ENCODE results near the gene ARL10.

The ARL10 gene

GRCh38 chr5:176352116-176352878 is 13.0 kb upstream of the ARL10 start:
- DNase-seq (no peak), ATAC-seq (replicated peaks) (no peak)
- H3K27ac Mint-ChIP-seq: peak overlapping the region; percentile 62 to 69
- H3K4me3 Mint-ChIP-seq: no peak overlapping the region
- no peaks in the 10 kb centered on the region for H3K27me3 Mint-ChIP-seq
- H3K9me3 Mint-ChIP-seq: no peaks in the 10 kb centered on the region
- peaks cover 19 to 46% of the 10 kb centered on the region in 2 donors for H3K4me1 Mint-ChIP-seq (ENCODE audit: low read depth in 2 of 2)
- H3K36me3 Mint-ChIP-seq (ENCODE audit: insufficient read depth): peaks cover 84% of the 10 kb centered on the region

- Mint-ChIP-seq H3K4me1 (ENCODE audit: low read depth in 2 of 2) (peaks cover 23 to 54% of the 10 kb centered on the region in 2 donors), H3K27ac (peak overlapping the region in 1 of 2 donors; percentile 62)
- ATAC-seq (replicated peaks): no peak
These were observed 11.8 kb upstream of the ARL10 start for GRCh38 chr5:176353533-176353932.

GRCh38 chr5:176355400-176356178 is 9.7 kb upstream of the ARL10 start:
- H3K4me3 Mint-ChIP-seq: no peak overlapping the region
- H3K9me3 Mint-ChIP-seq: no peaks in the 10 kb centered on the region
- peaks cover 20 to 45% of the 10 kb centered on the region in 2 donors for H3K4me1 Mint-ChIP-seq (ENCODE audit: low read depth in 2 of 2)
- peaks cover 75% of the 10 kb centered on the region for H3K36me3 Mint-ChIP-seq (ENCODE audit: insufficient read depth)
- no peaks in the 10 kb centered on the region for H3K27me3 Mint-ChIP-seq
- no peak for ATAC-seq (replicated peaks)
- DNase-seq: no peak
- no peak overlapping the region for H3K27ac Mint-ChIP-seq

More at GRCh38 chr5:176353533-176353932, 11.8 kb upstream of the ARL10 start:
- DNase-seq: no peak
- peaks cover 84% of the 10 kb centered on the region for H3K36me3 Mint-ChIP-seq (ENCODE audit: insufficient read depth)
- H3K27me3 Mint-ChIP-seq: no peaks in the 10 kb centered on the region
- H3K9me3 Mint-ChIP-seq: no peaks in the 10 kb centered on the region
- H3K4me3 Mint-ChIP-seq: no peak overlapping the region

GRCh38 chr5:176356179-176356566 is 9.1 kb upstream of the ARL10 start:
- Mint-ChIP-seq H3K9me3 (no peaks in the 10 kb centered on the region), H3K36me3 (ENCODE audit: insufficient read depth) (peaks cover 73% of the 10 kb centered on the region), H3K4me3 (no peak overlapping the region), H3K4me1 (ENCODE audit: low read depth in 2 of 2) (peaks cover 21 to 45% of the 10 kb centered on the region in 2 donors), H3K27ac (no peak overlapping the region), H3K27me3 (no peaks in the 10 kb centered on the region)
- ATAC-seq (replicated peaks) (no peak), DNase-seq (no peak)

- Mint-ChIP-seq H3K4me1 (ENCODE audit: low read depth in 2 of 2) (peaks cover 24 to 32% of the 10 kb centered on the region in 2 donors), H3K4me3 (peak overlapping the region; percentile 50 to 52), H3K27me3 (no peaks in the 10 kb centered on the region), H3K27ac (peak overlapping the region in 1 of 2 donors; percentile 23), H3K9me3 (no peaks in the 10 kb centered on the region), H3K36me3 (ENCODE audit: insufficient read depth) (peaks cover 54% of the 10 kb centered on the region)
- no peak for ATAC-seq (replicated peaks)
- no peak for DNase-seq
These were observed 5.6 kb upstream of the ARL10 start for GRCh38 chr5:176359658-176360057.

GRCh38 chr5:176360894-176361436 is 4.3 kb upstream of the ARL10 start:
- H3K27me3 Mint-ChIP-seq: no peaks in the 10 kb centered on the region
- peak in 1 of 3 experiments; percentile 3 for DNase-seq
- H3K9me3 Mint-ChIP-seq: no peaks in the 10 kb centered on the region
- H3K27ac Mint-ChIP-seq: peak overlapping the region; percentile 85 to 94
- ATAC-seq (replicated peaks): no peak
- H3K36me3 Mint-ChIP-seq (ENCODE audit: insufficient read depth): peaks cover 41% of the 10 kb centered on the region
- H3K4me1 Mint-ChIP-seq (ENCODE audit: low read depth in 2 of 2): peaks cover 22 to 24% of the 10 kb centered on the region in 2 donors
- H3K4me3 Mint-ChIP-seq: peak overlapping the region; percentile 93 to 94

GRCh38 chr5:176361437-176362232 is 3.7 kb upstream of the ARL10 start, which contains the start of gene KIAA1191:
Gene KIAA1191 (minus strand): TSS chr5:176361764. CDS start chr5:176359508, 2,256 bp downstream.
- H3K9me3 Mint-ChIP-seq: no peaks in the 10 kb centered on the region

GRCh38 chr5:176362233-176362490 is 3.1 kb upstream of the ARL10 start:
- DNase-seq (no peak), ATAC-seq (replicated peaks) (no peak)
- peak overlapping the region; percentile 93 to 94 for H3K4me3 Mint-ChIP-seq
- H3K9me3 Mint-ChIP-seq: no peaks in the 10 kb centered on the region
- H3K27me3 Mint-ChIP-seq: no peaks in the 10 kb centered on the region
- H3K36me3 Mint-ChIP-seq (ENCODE audit: insufficient read depth): peaks cover 43% of the 10 kb centered on the region
- peaks cover 19 to 22% of the 10 kb centered on the region in 2 donors for H3K4me1 Mint-ChIP-seq (ENCODE audit: low read depth in 2 of 2)
- H3K27ac Mint-ChIP-seq: peak overlapping the region; percentile 85 to 94

More at GRCh38 chr5:176361437-176362232, 3.7 kb upstream of the ARL10 start, which contains the start of gene KIAA1191:
- peak; percentile 90 to 94 (median 92) for DNase-seq
- Mint-ChIP-seq H3K4me1 (ENCODE audit: low read depth in 2 of 2) (peaks cover 22% of the 10 kb centered on the region in 2 donors), H3K27me3 (no peaks in the 10 kb centered on the region), H3K36me3 (ENCODE audit: insufficient read depth) (peaks cover 46% of the 10 kb centered on the region), H3K4me3 (peak within 1 kb of the TSS; percentile 93 to 94), H3K27ac (peak within 1 kb of the TSS; percentile 85 to 94)
- peak; percentile 88 for ATAC-seq (replicated peaks)

GRCh38 chr5:176364765-176365350 is 429 bp upstream of the ARL10 start:
- no peak for DNase-seq
- no peak for ATAC-seq (replicated peaks)
- Mint-ChIP-seq H3K4me3 (peak overlapping the region; percentile 67 to 69), H3K27ac (peak overlapping the region in 1 of 2 donors; percentile 63), H3K27me3 (no peaks in the 10 kb centered on the region), H3K9me3 (no peaks in the 10 kb centered on the region), H3K36me3 (ENCODE audit: insufficient read depth) (peaks cover 26% of the 10 kb centered on the region), H3K4me1 (ENCODE audit: low read depth in 2 of 2) (peaks cover 7 to 17% of the 10 kb centered on the region in 2 donors)

GRCh38 chr5:176366232-176366894 is 1.1 kb downstream of the ARL10 start:
- H3K9me3 Mint-ChIP-seq: no peaks in the 10 kb centered on the region
- peak overlapping the region in 1 of 2 donors; percentile 69 for H3K27ac Mint-ChIP-seq
- H3K36me3 Mint-ChIP-seq (ENCODE audit: insufficient read depth): peaks cover 30% of the 10 kb centered on the region
- H3K27me3 Mint-ChIP-seq: no peaks in the 10 kb centered on the region
- H3K4me3 Mint-ChIP-seq: peak overlapping the region; percentile 78 to 83
- DNase-seq (no peak), ATAC-seq (replicated peaks) (no peak)
- H3K4me1 Mint-ChIP-seq (ENCODE audit: low read depth in 2 of 2): peaks cover 7 to 16% of the 10 kb centered on the region in 2 donors

GRCh38 chr5:176368726-176369125 is 3.4 kb downstream of the ARL10 start:
- no peak overlapping the region for H3K27ac Mint-ChIP-seq
- H3K27me3 Mint-ChIP-seq: no peaks in the 10 kb centered on the region
- H3K36me3 Mint-ChIP-seq (ENCODE audit: insufficient read depth): peaks cover 24% of the 10 kb centered on the region
- peaks cover 3 to 6% of the 10 kb centered on the region in 2 donors for H3K4me1 Mint-ChIP-seq (ENCODE audit: low read depth in 2 of 2)
- no peak overlapping the region for H3K4me3 Mint-ChIP-seq
- no peaks in the 10 kb centered on the region for H3K9me3 Mint-ChIP-seq
- no peak for DNase-seq
- no peak for ATAC-seq (replicated peaks)

- Mint-ChIP-seq H3K36me3 (ENCODE audit: insufficient read depth) (peaks cover 24% of the 10 kb centered on the region), H3K4me3 (no peak overlapping the region)
These were observed 4.8 kb downstream of the ARL10 start for GRCh38 chr5:176369934-176370711.

More at GRCh38 chr5:176369934-176370711, 4.8 kb downstream of the ARL10 start:
- no peaks in the 10 kb centered on the region for H3K27me3 Mint-ChIP-seq
- no peak overlapping the region for H3K27ac Mint-ChIP-seq
- no peaks in the 10 kb centered on the region for H3K9me3 Mint-ChIP-seq
- no peak for DNase-seq
- H3K4me1 Mint-ChIP-seq (ENCODE audit: low read depth in 2 of 2): peaks cover 3% of the 10 kb centered on the region in 2 donors
- ATAC-seq (replicated peaks): no peak

Measured in effector memory CD8-positive, alpha-beta T cell (primary cell).